Esophagus (tissue), 2 donors: ENCODE measurements around the gene FAM114A1. TPM values are rescaled to one million over a fixed set of nuclear protein-coding genes. Genes with fewer than 3 reads are reported as not detected.

Experiments
- H3K27ac ChIP-seq, 2 donors: one replicate each; pipeline ENCODE4 v1.5.1; 2013; ENCODE audit warnings: low read depth in 2 of 2, mild to moderate bottlenecking in 2 of 2, inconsistent platforms in 1 of 2, low read length in 1 of 2, moderate library complexity in 1 of 2
- H3K27me3 ChIP-seq, 2 donors: one replicate each; pipeline ENCODE4 v1.6.1; 2013; ENCODE audit warnings: low read length in 2 of 2, control low read depth in 1 of 2, mild to moderate bottlenecking in 1 of 2; ENCODE audit not compliant: insufficient read depth in 2 of 2, control insufficient read depth in 1 of 2
- H3K36me3 ChIP-seq, 2 donors: one replicate each; pipeline ENCODE4 v1.6.1; 2013; ENCODE audit warnings: low read length in 1 of 2; ENCODE audit not compliant: control insufficient read depth in 2 of 2, insufficient read depth in 2 of 2
- H3K4me1 ChIP-seq, 2 donors: one replicate each; pipeline ENCODE4 v1.6.1; 2013; ENCODE audit warnings: low read length in 1 of 2; ENCODE audit not compliant: control insufficient read depth in 2 of 2, insufficient read depth in 2 of 2
- H3K4me3 ChIP-seq, 2 donors: one replicate each; pipeline ENCODE4 v1.5.1; 2013; ENCODE audit warnings: low read length in 2 of 2, mild to moderate bottlenecking in 2 of 2, low read depth in 1 of 2, moderate library complexity in 1 of 2
- H3K9me3 ChIP-seq, 2 donors: one replicate each; pipeline ENCODE4 v1.6.1; 2013; ENCODE audit warnings: mild to moderate bottlenecking in 2 of 2, low read depth in 1 of 2, low read length in 1 of 2, moderate library complexity in 1 of 2; ENCODE audit not compliant: control insufficient read depth in 2 of 2, insufficient read depth in 1 of 2
- WGBS, 2 donors: extraction: QIAGEN DNeasy Blood & Tissue Kit; methylation state at CpG; one replicate each; pipeline ENCODE4 v1.1.7; 2013; 5-methylcytosine and 5-hydroxymethylcytosine counted together
- polyA plus RNA-seq, 2 donors: library from polyadenylated mRNA; stranded (reverse); fragments of 200-250 nt; gene quantifications; one replicate each; pipeline ENCODE4 v1.2.3, GENCODE V29; 2013
- donor health status: healthy with polysubstance abuse.
- donor health status: Bipolar disorder and iron deficiency.

Gene FAM114A1
- polyA plus RNA-seq, 2 donors, result 13.5 to 21.4 TPM

DNA sequence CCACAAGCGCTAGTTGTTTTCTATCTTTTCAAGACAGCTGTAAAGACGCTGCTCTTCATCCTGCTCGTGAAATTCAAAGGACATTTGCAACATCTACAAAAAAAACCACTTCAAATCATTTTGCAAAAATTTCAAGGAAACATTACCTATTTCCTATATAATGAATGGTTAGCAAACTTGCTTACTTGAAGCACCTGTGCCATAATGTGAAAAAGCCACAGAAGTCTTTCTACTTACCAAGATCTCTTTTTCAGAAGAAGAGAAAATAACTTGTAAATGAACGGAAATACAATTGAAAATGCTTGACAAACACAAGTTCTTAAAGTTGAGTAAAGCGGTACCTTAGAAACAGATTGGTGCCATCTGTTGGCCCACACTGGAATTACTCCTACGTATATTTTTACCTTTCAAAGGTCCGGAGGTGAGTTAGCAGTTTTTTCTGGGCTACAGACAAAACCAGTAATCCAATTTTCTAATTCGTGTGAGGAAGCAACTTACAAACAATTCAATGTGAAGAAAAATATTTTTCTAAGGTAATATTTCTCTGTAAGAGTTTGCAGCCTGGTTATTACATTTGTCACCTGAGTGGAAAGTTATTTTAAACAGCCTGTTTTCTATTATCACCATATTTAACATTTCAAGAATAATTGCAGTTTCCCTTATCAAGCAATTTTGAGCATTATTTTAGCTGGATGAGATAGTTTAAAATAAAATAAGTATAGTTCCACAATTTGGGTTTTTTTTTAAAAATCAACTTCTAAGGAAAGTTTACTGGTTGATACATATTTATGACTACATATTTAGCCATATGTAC is 10.9 kb upstream of the FAM114A1 start, which contains the start of gene TLR6:
TLR6 (minus strand) TSS at position 294 of the 814 bp plus-strand sequence. CDS start 27,344 bp downstream, outside the sequence.
- Histone ChIP-seq H3K36me3 (no peaks in the 10 kb centered on the region), H3K27me3 (no peaks in the 10 kb centered on the region), H3K27ac (peak within 1 kb of the TSS; percentile 88 to 92), H3K4me3 (no peak within 1 kb of the TSS), H3K4me1 (no peaks in the 10 kb centered on the region), H3K9me3 (no peaks in the 10 kb centered on the region)
- WGBS, 2 donors, result 17 to 31% methylated on average over 8 of the region's 8 CpGs

DNA sequence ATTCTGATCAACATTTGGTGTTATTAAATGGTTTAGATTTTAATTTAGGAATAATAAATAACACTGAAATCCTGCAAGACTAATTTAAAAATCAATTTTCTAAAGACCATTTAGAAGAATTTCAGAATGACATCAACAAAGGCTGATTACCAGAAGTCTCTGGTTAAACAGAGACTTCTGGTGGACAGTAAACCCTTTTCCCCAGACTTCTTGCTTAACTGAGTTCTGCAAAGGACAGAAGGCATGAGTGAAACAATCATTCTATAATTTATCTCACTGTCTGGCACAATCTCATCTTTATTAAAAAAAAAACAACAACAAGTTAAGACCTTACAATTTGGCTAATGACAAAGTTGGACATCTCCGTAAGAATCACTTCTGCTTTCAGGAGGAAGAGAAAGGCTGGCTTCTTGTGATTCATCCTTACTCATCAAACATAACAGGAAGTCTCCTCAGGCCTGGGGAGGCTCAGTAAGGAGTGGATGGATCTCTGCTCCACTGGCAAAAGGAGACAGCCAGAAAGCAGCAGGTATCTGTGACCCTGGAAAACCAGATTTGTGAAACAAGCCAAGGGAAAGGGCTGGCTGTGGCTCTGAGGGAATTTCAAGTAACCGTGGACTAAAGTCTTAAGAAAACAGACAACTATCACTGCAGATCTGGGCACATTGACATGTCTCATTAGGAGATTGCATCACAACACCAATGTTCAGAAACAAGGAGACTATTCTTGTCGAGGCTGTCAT is 10.1 kb upstream of the FAM114A1 start:
- Histone ChIP-seq H3K4me1 (no peaks in the 10 kb centered on the region), H3K27ac (peak overlapping the region; percentile 88 to 92), H3K27me3 (no peaks in the 10 kb centered on the region), H3K9me3 (no peaks in the 10 kb centered on the region), H3K36me3 (no peaks in the 10 kb centered on the region), H3K4me3 (no peak overlapping the region)
- 19 to 40% methylated on average over 3 of the region's 3 CpGs for WGBS, 2 donors

DNA sequence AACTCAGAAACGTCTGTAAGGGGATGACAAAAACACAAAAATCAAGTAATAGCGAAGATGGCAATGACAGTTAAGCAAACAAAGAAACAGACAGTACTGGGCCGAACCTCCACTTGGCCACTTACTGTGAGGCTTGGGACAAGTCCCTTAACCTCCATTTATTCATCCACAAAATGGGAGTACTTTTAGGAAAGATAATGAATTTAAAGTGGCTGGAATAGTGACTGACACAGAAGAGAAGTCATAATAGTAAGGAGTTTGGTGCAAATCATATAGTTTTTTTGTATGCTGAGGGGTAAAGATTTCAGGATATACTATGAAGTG is 9.5 kb upstream of the FAM114A1 start:
- H3K36me3 ChIP-seq, result no peaks in the 10 kb centered on the region
- H3K9me3 ChIP-seq, result no peaks in the 10 kb centered on the region
- no peaks in the 10 kb centered on the region for H3K4me1 ChIP-seq
- no peak overlapping the region for H3K4me3 ChIP-seq
- H3K27ac ChIP-seq, result peak overlapping the region; percentile 88 to 92
- WGBS, 2 donors, result 46 to 48% methylated on average over 3 of the region's 3 CpGs
- H3K27me3 ChIP-seq, result no peaks in the 10 kb centered on the region

DNA sequence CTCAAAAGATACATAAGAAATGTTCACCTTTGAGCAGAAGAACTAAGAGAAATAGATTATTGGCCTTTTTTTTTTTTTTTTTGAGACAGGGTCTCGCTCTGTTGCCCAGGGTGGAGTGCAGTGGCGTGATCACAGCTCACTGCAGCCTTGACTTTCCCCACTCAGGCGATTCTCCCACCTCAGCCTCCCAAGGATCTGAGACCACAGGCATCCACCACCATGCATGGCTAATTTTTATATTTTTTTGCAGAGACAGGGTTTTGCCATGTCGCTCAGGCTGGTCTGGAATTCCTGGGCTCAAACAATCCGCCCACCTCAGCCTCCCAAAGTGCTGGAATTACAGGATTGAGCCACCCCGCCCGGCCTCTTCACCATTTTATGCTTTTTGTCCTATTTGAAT is 8.1 kb upstream of the FAM114A1 start:
- H3K4me3 ChIP-seq, result no peak overlapping the region
- H3K4me1 ChIP-seq, result no peaks in the 10 kb centered on the region
- H3K36me3 ChIP-seq, result no peaks in the 10 kb centered on the region
- H3K27ac ChIP-seq, result no peak overlapping the region
- 95 to 97% methylated on average over 7 of the region's 7 CpGs for WGBS, 2 donors
- H3K27me3 ChIP-seq, result no peaks in the 10 kb centered on the region
- H3K9me3 ChIP-seq, result no peaks in the 10 kb centered on the region

DNA sequence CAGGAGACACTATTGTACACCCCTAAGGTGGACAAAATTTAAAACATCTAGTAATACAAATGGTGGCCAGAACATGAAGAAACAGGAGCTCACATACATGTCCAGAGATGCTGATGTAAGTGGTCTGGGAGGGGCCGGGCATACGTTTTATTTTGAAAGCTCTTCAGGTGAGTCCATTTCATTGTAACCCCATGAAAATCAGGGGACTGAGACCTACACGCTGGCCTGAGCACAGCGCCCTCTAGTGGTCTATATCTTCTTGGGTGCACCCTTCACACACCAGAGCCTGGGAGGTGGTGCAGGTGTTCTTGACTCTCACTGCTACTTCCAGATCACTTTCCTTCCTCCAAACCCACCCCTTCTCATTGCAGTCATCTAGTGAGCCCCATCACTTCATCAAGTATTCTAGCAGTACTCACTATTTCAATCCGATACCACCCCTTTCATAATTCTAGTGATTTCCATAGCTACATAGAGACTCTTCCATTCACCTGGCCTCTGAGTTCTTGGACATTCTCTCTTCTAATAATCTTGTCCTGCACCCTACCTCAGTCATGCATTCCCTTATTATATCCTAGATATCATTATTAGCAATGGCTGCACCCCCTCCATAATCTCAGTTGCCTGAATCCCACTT is 6.7 kb upstream of the FAM114A1 start:
- H3K36me3 ChIP-seq, result no peaks in the 10 kb centered on the region
- H3K4me3 ChIP-seq, result no peak overlapping the region
- H3K27ac ChIP-seq, result no peak overlapping the region
- 42% methylated on average over 5 of the region's 5 CpGs for WGBS, 2 donors
- H3K27me3 ChIP-seq, result no peaks in the 10 kb centered on the region
- no peaks in the 10 kb centered on the region for H3K4me1 ChIP-seq
- H3K9me3 ChIP-seq, result no peaks in the 10 kb centered on the region

DNA sequence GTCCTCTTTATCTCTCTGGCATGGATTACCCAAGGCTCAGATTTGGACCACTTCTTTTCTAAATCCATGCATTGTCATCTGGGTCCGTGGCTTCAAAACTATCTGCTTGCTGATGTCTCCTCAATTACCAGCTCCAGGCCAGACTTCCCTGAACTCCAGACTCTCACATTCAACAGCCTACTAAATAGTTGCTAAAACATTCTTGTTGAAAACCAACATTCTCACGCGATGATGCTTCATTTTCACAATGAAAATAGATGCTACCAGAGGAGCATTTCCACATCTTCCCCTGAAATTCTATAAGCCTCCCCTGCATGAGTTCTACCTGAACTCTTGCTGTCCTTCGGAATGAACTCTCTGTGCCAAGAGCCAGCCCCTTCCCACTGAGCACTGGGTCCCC is 5.8 kb upstream of the FAM114A1 start:
- no peaks in the 10 kb centered on the region for H3K4me1 ChIP-seq
- H3K36me3 ChIP-seq, result no peaks in the 10 kb centered on the region
- no peaks in the 10 kb centered on the region for H3K9me3 ChIP-seq
- H3K4me3 ChIP-seq, result no peak overlapping the region
- 89 to 93% methylated on average over 4 of the region's 4 CpGs for WGBS, 2 donors
- no peak overlapping the region for H3K27ac ChIP-seq
- H3K27me3 ChIP-seq, result no peaks in the 10 kb centered on the region

DNA sequence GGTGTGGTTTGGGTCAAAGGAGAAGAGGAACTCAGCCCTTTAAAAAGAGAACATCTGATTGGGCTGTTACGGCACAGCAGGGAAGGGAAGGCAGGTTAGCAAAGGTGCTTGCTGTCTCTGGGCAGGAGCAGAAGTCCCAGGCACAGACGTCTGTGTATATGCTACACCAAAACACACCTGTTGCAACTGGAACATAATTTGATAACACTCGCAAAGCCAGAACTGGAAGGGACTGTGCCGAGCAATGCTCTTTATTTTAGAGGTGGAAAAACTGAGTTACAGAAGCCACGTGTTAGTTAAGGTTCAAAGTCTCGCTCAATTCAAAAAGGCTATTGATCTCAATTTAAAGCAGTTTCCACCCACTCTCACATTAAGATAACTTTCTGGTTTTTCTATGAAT is 2.2 kb upstream of the FAM114A1 start:
- H3K36me3 ChIP-seq, result peaks cover 2 to 4% of the 10 kb centered on the region in 2 donors
- H3K4me3 ChIP-seq, result no peak overlapping the region
- peaks cover 0 to 6% of the 10 kb centered on the region in 2 donors for H3K4me1 ChIP-seq
- H3K9me3 ChIP-seq, result no peaks in the 10 kb centered on the region
- WGBS, 2 donors, result 46 to 73% methylated on average over 6 of the region's 6 CpGs
- no peak overlapping the region for H3K27ac ChIP-seq
- no peaks in the 10 kb centered on the region for H3K27me3 ChIP-seq

DNA sequence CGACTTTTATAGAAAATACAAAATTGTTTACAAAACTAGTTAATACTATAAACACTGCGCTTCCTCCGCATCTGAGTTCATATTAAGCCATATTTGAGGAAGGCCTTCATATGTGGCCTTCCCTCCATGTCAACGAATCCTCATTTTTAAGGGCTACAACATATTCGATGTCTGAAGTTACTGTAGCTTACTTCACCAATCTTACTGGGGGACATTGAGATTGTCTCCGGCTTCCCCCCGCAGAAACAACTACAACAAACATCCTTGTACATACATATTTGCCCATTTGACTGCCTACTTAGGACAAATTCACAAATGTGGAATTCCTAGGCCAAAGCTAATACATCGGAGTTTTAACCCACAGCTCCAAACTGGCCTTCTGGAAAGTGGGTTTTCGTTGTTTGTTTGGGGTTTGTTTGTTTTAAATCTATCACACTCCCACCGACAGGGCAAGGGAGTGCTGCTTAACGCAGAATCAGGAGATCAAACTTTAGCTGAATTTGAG is 581 bp upstream of the FAM114A1 start:
- peaks cover 4% of the 10 kb centered on the region in 2 donors for H3K36me3 ChIP-seq
- H3K4me3 ChIP-seq, result peak overlapping the region; percentile 56 to 84
- peak overlapping the region; percentile 88 to 97 for H3K27ac ChIP-seq
- H3K9me3 ChIP-seq, result no peaks in the 10 kb centered on the region
- peaks cover 0 to 6% of the 10 kb centered on the region in 2 donors for H3K4me1 ChIP-seq
- H3K27me3 ChIP-seq, result no peaks in the 10 kb centered on the region
- WGBS, 2 donors, result 42 to 45% methylated on average over 11 of the region's 11 CpGs

DNA sequence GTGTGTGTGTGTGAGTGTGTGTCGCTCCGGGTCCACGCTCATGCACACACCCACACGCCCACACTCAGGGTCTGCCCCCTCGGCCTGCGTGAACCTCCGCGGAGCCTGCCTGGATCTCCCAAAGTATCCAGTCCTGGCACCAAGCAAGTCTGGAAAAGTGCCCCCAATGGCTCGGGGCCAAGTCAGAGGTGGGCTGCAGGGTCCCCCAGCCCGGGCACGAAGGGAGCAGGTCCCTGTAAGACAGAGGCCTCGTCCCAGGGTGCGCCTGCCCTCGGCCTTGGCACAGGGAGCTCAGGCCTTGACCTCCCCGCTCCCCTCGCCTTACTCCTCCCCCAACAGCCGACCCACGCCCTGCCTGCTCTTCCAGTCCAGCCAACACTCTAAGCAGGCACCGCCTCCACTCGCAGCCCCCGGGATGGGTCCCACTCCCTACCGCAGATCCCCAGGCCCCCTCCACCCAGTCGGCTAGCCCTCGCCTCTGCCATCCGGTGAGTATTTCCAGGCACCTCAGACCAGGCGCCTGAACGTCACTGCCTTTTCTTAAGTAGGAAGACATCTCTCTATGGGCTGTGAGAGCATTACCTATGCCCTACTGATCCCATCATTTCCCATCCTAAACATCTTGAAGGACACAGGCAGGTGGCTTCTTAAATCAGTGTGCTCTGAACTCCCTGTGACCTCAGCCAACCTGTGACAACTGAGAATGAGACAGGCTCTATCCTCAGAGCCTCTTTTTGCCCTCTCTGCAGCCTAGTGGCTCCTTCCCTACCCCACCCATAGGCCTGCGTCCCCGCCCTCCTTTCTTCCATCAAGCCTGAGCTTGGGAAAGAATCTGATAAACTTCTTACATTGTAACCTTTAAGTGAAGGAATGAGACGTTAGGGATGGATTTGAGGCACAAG is 704 bp downstream of the FAM114A1 start:
- peak overlapping the region; percentile 56 to 84 for H3K4me3 ChIP-seq
- H3K36me3 ChIP-seq, result peaks cover 4 to 5% of the 10 kb centered on the region in 2 donors
- peak overlapping the region; percentile 88 to 97 for H3K27ac ChIP-seq
- H3K9me3 ChIP-seq, result no peaks in the 10 kb centered on the region
- H3K27me3 ChIP-seq, result no peaks in the 10 kb centered on the region
- H3K4me1 ChIP-seq, result peaks cover 0 to 6% of the 10 kb centered on the region in 2 donors
- 14 to 20% methylated on average over 29 to 30 of the region's 30 CpGs for WGBS, 2 donors
